Measurements from ENCODE around the gene KCNQ1.

Gene KCNQ1

DNA sequence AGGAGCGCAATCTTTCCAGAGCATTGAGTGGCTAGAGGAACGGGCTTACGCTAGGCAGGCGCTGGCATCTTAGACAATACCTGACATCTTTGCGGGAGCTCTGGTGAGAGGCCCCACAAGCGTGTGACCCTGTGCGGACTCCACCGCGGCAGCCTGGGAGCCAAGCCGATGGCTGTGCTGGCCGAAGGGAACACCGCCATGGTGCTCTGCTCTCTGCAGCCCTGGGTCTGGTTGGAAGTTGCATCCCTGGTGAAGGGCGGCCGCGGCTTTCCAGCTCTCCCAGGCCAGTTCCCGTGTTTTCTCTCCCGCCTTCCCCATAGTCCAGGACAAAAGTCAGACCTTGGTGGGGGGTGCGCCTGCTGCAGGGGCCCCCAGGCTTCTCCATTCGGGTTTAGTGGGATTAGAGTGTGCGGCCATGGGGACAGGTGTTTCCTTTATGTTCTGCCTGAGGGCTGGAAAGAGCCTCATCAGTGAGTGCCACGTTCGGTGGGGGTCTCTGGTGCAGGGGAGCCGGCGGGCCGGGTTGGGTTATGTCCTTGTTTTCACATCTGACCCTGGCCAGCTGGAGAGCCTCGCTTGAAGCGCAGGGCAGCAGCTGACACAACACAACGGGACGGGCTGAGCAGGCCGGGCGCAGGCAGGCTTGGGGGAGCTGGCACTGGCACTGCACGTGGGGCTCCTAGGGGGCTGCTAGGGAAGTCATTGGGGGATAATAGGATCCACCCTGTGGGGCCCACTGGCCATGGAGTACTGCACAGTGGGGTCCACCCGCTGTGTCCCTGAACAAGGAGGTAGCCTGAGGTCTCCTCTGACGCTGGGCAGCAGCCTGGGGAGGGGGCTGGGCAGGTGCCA is 94.8 kb downstream of the KCNQ1 start:
- no peak for DNase-seq

- no peak for DNase-seq
These were observed 95.6 kb downstream of the KCNQ1 start for GRCh38 chr11:2540223-2540991.

GRCh38 chr11:2540992-2541680 is 96.3 kb downstream of the KCNQ1 start:
- peak; percentile 7 for DNase-seq

DNA sequence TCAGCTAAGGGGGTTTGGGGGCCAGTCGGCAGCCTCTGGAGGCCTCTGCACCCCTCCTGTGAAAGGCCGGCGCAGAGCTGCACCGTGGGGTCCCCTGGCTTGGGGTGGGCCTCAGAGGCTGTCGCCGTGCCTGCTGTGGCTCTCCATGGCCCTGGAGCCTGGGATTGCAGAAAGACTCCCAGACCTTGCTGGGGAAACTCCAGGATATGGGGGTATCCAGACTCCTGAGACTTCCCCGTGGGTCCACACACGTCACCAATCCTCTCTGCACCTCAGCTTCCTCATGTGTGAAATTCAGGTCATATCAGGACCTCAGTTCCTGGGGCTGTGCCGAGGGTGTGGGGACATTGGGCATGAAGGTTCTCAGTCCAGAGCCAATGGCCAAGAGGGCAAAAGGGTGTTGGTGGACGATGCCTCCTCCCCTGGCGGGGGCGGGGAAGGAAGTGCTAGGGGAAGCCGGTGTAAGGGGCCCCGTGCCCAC is 97.1 kb downstream of the KCNQ1 start:
- DNase-seq = peak; percentile 15

DNA sequence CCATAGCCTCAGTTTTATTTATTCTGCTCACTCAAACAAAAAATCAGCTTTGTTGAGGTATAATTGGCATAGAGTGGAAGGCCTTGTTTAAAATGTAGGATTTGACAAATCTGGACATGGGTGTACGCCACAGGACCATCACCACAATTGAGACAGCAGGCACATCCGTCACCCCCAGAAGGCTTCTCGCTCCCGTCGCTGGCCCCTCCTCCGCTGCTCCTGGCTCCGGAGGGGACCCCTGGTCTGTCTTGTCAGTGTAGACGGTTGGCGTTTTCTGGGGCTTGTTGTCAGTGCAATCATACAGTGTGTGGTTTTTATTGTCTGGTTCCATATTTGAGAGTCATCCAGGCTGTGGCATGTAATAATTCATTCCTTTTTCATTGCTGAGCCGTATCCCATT is 97.6 kb downstream of the KCNQ1 start:
- peak; percentile 1 for DNase-seq

GRCh38 chr11:2547806-2548205 is 103.0 kb downstream of the KCNQ1 start:
- DNase-seq = peak; percentile 7

GRCh38 chr11:2548596-2548995 is 103.8 kb downstream of the KCNQ1 start:
- DNase-seq = peak; percentile 7

DNA sequence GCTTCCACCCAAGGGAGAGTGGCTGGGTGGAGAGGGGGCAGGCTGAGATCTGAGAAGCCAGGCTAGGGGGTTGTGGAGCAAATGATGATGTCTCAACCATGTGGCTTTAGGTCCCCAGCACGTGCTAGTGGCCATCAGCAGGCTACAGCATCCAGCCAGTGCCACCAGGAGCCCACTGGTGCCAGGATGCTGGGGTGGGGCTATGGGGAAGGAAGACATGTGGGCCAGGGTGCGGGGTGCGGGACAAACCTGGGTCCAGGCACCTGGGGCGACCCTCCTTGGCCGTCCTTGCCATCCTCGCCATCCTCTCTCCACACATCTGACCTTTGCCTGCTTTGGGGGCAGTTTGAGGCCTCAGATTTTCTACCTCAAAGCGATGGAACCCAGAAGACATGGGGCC is 104.3 kb downstream of the KCNQ1 start:
- peak; percentile 1 for DNase-seq

DNA sequence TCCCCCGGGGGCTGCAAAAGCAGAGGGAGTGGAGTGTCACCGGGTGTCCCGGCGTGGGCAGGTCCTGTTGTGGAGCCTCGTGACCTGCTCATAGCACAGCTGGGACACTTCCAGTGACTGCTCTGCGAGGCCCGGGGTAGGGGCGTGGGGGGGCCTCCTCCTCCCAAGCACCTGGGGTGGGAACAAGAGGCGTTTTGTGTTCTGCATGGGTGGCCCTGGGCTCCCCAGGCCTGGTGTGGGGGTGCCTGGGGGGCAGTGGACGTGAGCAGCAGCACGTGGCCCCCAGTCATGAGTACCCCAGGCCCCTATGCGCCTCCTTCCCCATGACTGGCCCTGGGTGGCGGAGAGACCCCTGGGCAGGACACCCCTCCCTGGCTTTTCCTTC is 104.7 kb downstream of the KCNQ1 start:
- peak; percentile 10 for DNase-seq

- peak; percentile 9 for DNase-seq
These were observed 105.2 kb downstream of the KCNQ1 start for GRCh38 chr11:2549876-2550605.

GRCh38 chr11:2550606-2550970 is 105.8 kb downstream of the KCNQ1 start:
- peak; percentile 14 for DNase-seq

DNA sequence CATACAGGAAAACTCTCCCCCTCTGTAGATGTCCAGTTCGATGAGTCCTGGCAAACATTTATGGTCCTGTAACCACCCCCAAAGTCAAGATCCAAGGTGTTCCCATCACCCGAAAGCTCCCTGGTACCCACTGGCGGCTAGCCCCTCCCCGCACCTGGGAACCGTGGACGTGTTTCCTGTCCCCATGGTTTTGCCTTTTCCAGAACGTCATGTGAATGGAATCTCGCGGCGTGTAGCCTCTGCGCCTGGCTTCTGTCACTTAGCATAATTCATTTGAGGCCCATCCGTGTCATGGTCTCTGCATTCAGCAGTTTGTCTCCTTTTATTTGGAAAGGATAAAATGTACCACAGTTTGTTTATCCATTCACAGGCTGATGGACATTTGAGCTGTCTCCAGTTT is 106.3 kb downstream of the KCNQ1 start:
- no peak for DNase-seq

- DNase-seq = no peak
These were observed 107.4 kb downstream of the KCNQ1 start for GRCh38 chr11:2552210-2552609.

DNA sequence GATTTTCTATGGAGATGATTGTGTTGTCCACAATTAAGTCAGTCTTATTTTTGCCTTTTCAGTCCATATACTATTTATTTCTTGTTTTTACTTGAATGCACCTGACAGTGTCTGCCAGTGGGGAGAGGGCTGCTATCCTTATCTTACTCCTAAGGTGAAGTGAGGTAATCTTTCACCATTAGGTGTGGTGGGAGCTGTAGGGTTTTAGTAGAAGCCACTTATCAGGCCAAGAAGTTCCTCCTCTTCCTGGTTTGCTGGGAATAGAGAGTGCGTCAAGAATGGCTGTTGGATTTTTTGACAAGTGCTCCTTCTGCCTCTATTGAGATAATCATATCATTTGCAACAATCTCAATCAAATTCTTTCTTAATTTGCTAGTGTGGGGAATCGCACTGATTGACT is 108.4 kb downstream of the KCNQ1 start:
- DNase-seq = no peak

DNA sequence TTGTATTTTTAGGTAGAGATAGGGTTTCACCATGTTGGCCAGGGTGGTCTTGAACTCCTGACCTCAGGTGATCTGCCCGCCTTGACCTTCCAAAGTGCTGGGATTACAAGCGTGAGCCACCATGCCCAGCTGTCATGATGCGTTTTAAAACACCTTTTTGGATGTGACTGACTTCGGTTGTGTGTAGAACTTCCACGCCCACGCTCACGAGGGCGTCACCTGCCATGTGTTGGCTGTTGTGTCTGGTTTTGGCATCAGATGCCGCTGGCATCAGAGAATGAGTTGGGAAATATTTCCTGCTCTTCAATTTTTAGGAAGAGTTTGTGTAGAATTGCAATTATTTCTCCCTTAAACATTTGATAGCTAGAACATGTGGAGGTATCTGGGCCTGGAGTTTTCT is 109.1 kb downstream of the KCNQ1 start:
- peak; percentile 13 for DNase-seq

- DNase-seq = no peak
These were observed 109.8 kb downstream of the KCNQ1 start for GRCh38 chr11:2554338-2555207.

DNA sequence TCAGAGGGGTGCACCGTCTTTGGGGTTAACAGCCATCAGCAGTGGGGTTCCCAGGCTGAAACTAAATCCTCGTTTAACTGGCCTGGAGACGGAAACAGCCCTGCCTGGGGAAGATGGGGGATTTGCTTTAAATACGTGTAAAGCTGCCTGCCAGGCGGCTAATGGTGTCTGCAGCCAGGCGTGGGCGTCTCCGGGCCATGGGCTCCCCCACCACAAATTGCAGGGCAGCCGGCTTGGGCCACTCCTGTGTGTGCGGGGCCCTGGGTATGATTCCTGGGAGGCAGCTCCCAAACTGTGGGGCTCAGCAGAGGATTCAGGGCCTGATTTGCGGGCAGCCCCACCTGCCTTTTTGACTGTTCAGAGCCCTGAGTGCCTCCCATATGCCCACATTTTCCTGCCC is 110.5 kb downstream of the KCNQ1 start:
- no peak for DNase-seq

DNA sequence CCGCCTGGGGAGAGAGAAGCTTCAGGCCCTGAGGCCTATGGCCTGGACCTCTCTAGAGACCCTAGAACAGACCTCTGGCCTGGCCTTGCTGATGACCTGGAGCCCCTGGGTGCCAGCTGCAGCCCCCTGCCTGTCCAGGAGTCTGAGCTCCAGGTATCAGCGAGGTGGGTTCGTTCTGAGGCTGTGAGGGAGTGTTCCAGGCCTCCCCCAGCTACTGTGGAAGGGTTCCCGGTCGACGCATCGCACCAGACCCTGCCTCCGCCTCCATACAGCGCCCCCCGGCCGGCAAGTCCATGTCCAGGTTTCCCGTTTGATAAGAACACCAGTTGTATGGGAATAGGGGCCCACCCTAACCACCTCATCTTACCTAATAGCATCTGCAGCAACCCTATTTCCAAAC is 111.1 kb downstream of the KCNQ1 start:
- DNase-seq = no peak

DNA sequence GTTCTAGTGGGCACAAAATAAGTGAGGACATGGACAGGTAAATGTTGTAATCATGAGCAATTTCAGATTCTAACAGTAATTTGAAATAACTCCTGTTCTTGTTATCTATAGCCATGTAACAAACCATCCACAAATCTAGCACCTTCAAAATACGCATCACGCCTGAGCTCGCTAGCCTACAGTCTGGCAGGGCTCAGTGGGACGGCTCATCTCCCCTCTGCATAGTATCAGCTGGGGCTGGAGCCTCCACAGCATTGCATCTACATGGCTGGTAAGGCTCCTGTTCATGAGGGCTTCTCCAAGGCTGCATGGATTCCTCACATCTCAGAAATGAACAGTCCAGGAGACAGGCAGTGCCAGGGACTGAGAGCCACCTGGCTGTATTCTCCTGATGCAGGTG is 112.6 kb downstream of the KCNQ1 start:
- no peak for DNase-seq

GRCh38 chr11:2558397-2558796 is 113.6 kb downstream of the KCNQ1 start:
- DNase-seq = no peak

GRCh38 chr11:2558861-2559526 is 114.2 kb downstream of the KCNQ1 start:
- no peak for DNase-seq
